ENCODE results near the gene ARMC7. TPM values are rescaled to one million over a fixed set of nuclear protein-coding genes. Genes with fewer than 3 reads are reported as not detected.

Gene ARMC7
- total RNA-seq, 1 donor from 2014 or later, result 9.9 TPM

- no peak overlapping the region for H3K4me3 Mint-ChIP-seq (ENCODE audit: unreplicated experiment)
- no peak for DNase-seq
- no peak overlapping the region for H3K27ac Mint-ChIP-seq (ENCODE audit: unreplicated experiment)
- H3K36me3 Mint-ChIP-seq (ENCODE audit: unreplicated experiment), result no peaks in the 10 kb centered on the region
- TF ChIP-seq CTCF (IDR thresholded peaks at IDR 0.05; ENCODE audit: partially characterized antibody, unreplicated experiment), result no peak
- H3K27me3 Mint-ChIP-seq (ENCODE audit: unreplicated experiment), result peaks cover 16% of the 10 kb centered on the region
- peaks cover 2% of the 10 kb centered on the region for H3K4me1 Mint-ChIP-seq (ENCODE audit: low read depth, unreplicated experiment)
- peaks cover 6% of the 10 kb centered on the region for H3K9me3 Mint-ChIP-seq (ENCODE audit: unreplicated experiment)
These were observed 21.0 kb upstream of the ARMC7 start for GRCh38 chr17:75088465-75089417.

GRCh38 chr17:75090871-75091854 lies 18.6 kb upstream of the ARMC7 start:
- DNase-seq, result no peak
- Mint-ChIP-seq H3K4me3 (ENCODE audit: unreplicated experiment) (peak overlapping the region; percentile 38), H3K9me3 (ENCODE audit: unreplicated experiment) (peaks cover 5% of the 10 kb centered on the region), H3K4me1 (ENCODE audit: low read depth, unreplicated experiment) (no peaks in the 10 kb centered on the region), H3K27ac (ENCODE audit: unreplicated experiment) (no peak overlapping the region), H3K36me3 (ENCODE audit: unreplicated experiment) (no peaks in the 10 kb centered on the region), H3K27me3 (ENCODE audit: unreplicated experiment) (peaks cover 14% of the 10 kb centered on the region)
- no peak for TF ChIP-seq CTCF (IDR thresholded peaks at IDR 0.05; ENCODE audit: partially characterized antibody, unreplicated experiment)

DNA sequence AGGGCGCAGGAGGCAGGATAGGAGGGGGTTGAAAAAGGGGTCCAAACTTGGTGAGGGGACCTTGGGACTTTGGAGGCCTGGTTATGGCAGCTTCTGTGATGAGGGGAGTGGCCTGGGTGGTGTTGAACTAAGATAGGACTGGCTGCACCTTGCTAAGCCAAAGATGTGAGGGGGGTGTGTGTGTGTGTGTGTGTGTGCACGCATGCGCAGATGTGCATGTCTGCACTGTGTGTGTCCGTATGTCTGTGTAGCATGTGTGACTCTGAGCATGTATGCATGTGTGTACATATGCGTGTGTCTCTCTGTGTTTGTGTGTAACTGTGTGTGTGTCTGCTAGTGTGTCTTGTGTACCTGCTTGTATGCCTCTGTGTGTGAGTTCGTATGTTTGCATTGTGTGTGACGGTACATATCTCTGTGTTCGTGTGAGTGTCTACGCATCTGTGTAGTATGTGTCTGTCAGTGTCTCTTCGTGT lies 17.9 kb upstream of the ARMC7 start:
- Mint-ChIP-seq H3K27me3 (ENCODE audit: unreplicated experiment) (peaks cover 8% of the 10 kb centered on the region), H3K4me3 (ENCODE audit: unreplicated experiment) (no peak overlapping the region), H3K27ac (ENCODE audit: unreplicated experiment) (no peak overlapping the region), H3K4me1 (ENCODE audit: low read depth, unreplicated experiment) (no peaks in the 10 kb centered on the region), H3K36me3 (ENCODE audit: unreplicated experiment) (no peaks in the 10 kb centered on the region), H3K9me3 (ENCODE audit: unreplicated experiment) (peaks cover 5% of the 10 kb centered on the region)
- DNase-seq, result no peak
- TF ChIP-seq CTCF (IDR thresholded peaks at IDR 0.05; ENCODE audit: partially characterized antibody, unreplicated experiment), result no peak

GRCh38 chr17:75093548-75094158 lies 16.1 kb upstream of the ARMC7 start:
- Mint-ChIP-seq H3K27ac (ENCODE audit: unreplicated experiment) (no peak overlapping the region), H3K27me3 (ENCODE audit: unreplicated experiment) (peaks cover 10% of the 10 kb centered on the region), H3K36me3 (ENCODE audit: unreplicated experiment) (no peaks in the 10 kb centered on the region), H3K4me3 (ENCODE audit: unreplicated experiment) (no peak overlapping the region), H3K4me1 (ENCODE audit: low read depth, unreplicated experiment) (no peaks in the 10 kb centered on the region), H3K9me3 (ENCODE audit: unreplicated experiment) (peaks cover 5% of the 10 kb centered on the region)
- no peak for TF ChIP-seq CTCF (IDR thresholded peaks at IDR 0.05; ENCODE audit: partially characterized antibody, unreplicated experiment)
- DNase-seq, result no peak

All from glutamatergic neuron (in vitro differentiated cells).